OCI-LY1 (cell line): ENCODE results near the gene LRFN2.

Source experiments
- CTCF ChIP-seq: fragments of 200-600 bp; sonication (generic), shearing (Covaris generic); IDR thresholded peaks from 2 replicates; pipeline ENCODE4 v1.5.1; 2017; ENCODE audit warnings: mild to moderate bottlenecking, antibody characterized with exemption, low read length, moderate library complexity, mixed read lengths
- EZH2 ChIP-seq: fragments of 200-600 bp; sonication (generic), shearing (Covaris generic); IDR thresholded peaks from 2 replicates; pipeline ENCODE4 v1.8.0; 2017; ENCODE audit warnings: borderline replicate concordance, mixed run types, mild to moderate bottlenecking, antibody characterized with exemption, low read length, moderate library complexity, mixed read lengths

GRCh38 chr6:40583709-40584108 is 3.5 kb downstream of the LRFN2 start:
- TF ChIP-seq CTCF, result no peak
- no peak for TF ChIP-seq EZH2
